ENCODE measurements around the gene GH1.

GH1 gene

GRCh38 chr17:63941751-63942150 is 23.1 kb upstream of the GH1 start:
- Histone ChIP-seq H3K9me3 (ENCODE audit: insufficient read depth, low read depth, low read length) (no peaks in the 10 kb centered on the region), H3K4me3 (ENCODE audit: low read length) (no peak overlapping the region), H3K27me3 (ENCODE audit: insufficient read depth, low read length) (no peaks in the 10 kb centered on the region), H3K27ac (ENCODE audit: low read length) (no peak overlapping the region), H3K9ac (ENCODE audit: low read depth, low read length) (no peak overlapping the region), H3K36me3 (ENCODE audit: insufficient read depth, low read depth, low read length) (no peaks in the 10 kb centered on the region), H3K4me1 (ENCODE audit: insufficient read depth, low read length) (no peaks in the 10 kb centered on the region)

- Histone ChIP-seq H3K27ac (ENCODE audit: low read length) (no peak overlapping the region), H3K9me3 (ENCODE audit: insufficient read depth, low read depth, low read length) (no peaks in the 10 kb centered on the region), H3K36me3 (ENCODE audit: insufficient read depth, low read depth, low read length) (no peaks in the 10 kb centered on the region), H3K4me1 (ENCODE audit: insufficient read depth, low read length) (no peaks in the 10 kb centered on the region), H3K9ac (ENCODE audit: low read depth, low read length) (no peak overlapping the region), H3K27me3 (ENCODE audit: insufficient read depth, low read length) (no peaks in the 10 kb centered on the region), H3K4me3 (ENCODE audit: low read length) (no peak overlapping the region)
Measured at GRCh38 chr17:63941162-63941561, 22.5 kb upstream of the GH1 start.

- Histone ChIP-seq H3K27ac (ENCODE audit: low read length) (no peak overlapping the region), H3K27me3 (ENCODE audit: insufficient read depth, low read length) (no peaks in the 10 kb centered on the region), H3K4me1 (ENCODE audit: insufficient read depth, low read length) (no peaks in the 10 kb centered on the region), H3K9me3 (ENCODE audit: insufficient read depth, low read depth, low read length) (no peaks in the 10 kb centered on the region), H3K9ac (ENCODE audit: low read depth, low read length) (no peak overlapping the region), H3K36me3 (ENCODE audit: insufficient read depth, low read depth, low read length) (no peaks in the 10 kb centered on the region), H3K4me3 (ENCODE audit: low read length) (no peak overlapping the region)
Measured at GRCh38 chr17:63940584-63940983, 21.9 kb upstream of the GH1 start.

GRCh38 chr17:63939884-63940283 is 21.2 kb upstream of the GH1 start:
- Histone ChIP-seq H3K9me3 (ENCODE audit: insufficient read depth, low read depth, low read length) (no peaks in the 10 kb centered on the region), H3K9ac (ENCODE audit: low read depth, low read length) (no peak overlapping the region), H3K4me1 (ENCODE audit: insufficient read depth, low read length) (no peaks in the 10 kb centered on the region)

GRCh38 chr17:63939401-63939800 is 20.8 kb upstream of the GH1 start:
- Histone ChIP-seq H3K27ac (ENCODE audit: low read length) (no peak overlapping the region), H3K36me3 (ENCODE audit: insufficient read depth, low read depth, low read length) (no peaks in the 10 kb centered on the region), H3K9ac (ENCODE audit: low read depth, low read length) (no peak overlapping the region), H3K27me3 (ENCODE audit: insufficient read depth, low read length) (no peaks in the 10 kb centered on the region), H3K4me1 (ENCODE audit: insufficient read depth, low read length) (no peaks in the 10 kb centered on the region), H3K4me3 (ENCODE audit: low read length) (no peak overlapping the region), H3K9me3 (ENCODE audit: insufficient read depth, low read depth, low read length) (no peaks in the 10 kb centered on the region)

More at GRCh38 chr17:63939884-63940283, 21.2 kb upstream of the GH1 start:
- no peaks in the 10 kb centered on the region for H3K36me3 ChIP-seq (ENCODE audit: insufficient read depth, low read depth, low read length)
- no peak overlapping the region for H3K4me3 ChIP-seq (ENCODE audit: low read length)
- H3K27me3 ChIP-seq (ENCODE audit: insufficient read depth, low read length) = no peaks in the 10 kb centered on the region
- no peak overlapping the region for H3K27ac ChIP-seq (ENCODE audit: low read length)

GRCh38 chr17:63937920-63938319 is 19.3 kb upstream of the GH1 start:
- H3K27me3 ChIP-seq (ENCODE audit: insufficient read depth, low read length) = no peaks in the 10 kb centered on the region
- H3K4me3 ChIP-seq (ENCODE audit: low read length) = no peak overlapping the region
- no peaks in the 10 kb centered on the region for H3K36me3 ChIP-seq (ENCODE audit: insufficient read depth, low read depth, low read length)
- no peaks in the 10 kb centered on the region for H3K4me1 ChIP-seq (ENCODE audit: insufficient read depth, low read length)
- no peaks in the 10 kb centered on the region for H3K9me3 ChIP-seq (ENCODE audit: insufficient read depth, low read depth, low read length)
- H3K27ac ChIP-seq (ENCODE audit: low read length) = no peak overlapping the region
- H3K9ac ChIP-seq (ENCODE audit: low read depth, low read length) = no peak overlapping the region

- Histone ChIP-seq H3K36me3 (ENCODE audit: insufficient read depth, low read depth, low read length) (no peaks in the 10 kb centered on the region), H3K27me3 (ENCODE audit: insufficient read depth, low read length) (no peaks in the 10 kb centered on the region), H3K27ac (ENCODE audit: low read length) (no peak overlapping the region), H3K9me3 (ENCODE audit: insufficient read depth, low read depth, low read length) (no peaks in the 10 kb centered on the region), H3K4me3 (ENCODE audit: low read length) (no peak overlapping the region), H3K4me1 (ENCODE audit: insufficient read depth, low read length) (no peaks in the 10 kb centered on the region), H3K9ac (ENCODE audit: low read depth, low read length) (no peak overlapping the region)
Measured at GRCh38 chr17:63937319-63937718, 18.7 kb upstream of the GH1 start.

- H3K9ac ChIP-seq (ENCODE audit: low read depth, low read length) = no peak overlapping the region
Measured at GRCh38 chr17:63934183-63935112, 15.8 kb upstream of the GH1 start.

GRCh38 chr17:63933598-63933997 is 15.0 kb upstream of the GH1 start:
- H3K36me3 ChIP-seq (ENCODE audit: insufficient read depth, low read depth, low read length) = no peaks in the 10 kb centered on the region
- no peak overlapping the region for H3K4me3 ChIP-seq (ENCODE audit: low read length)
- no peak overlapping the region for H3K27ac ChIP-seq (ENCODE audit: low read length)
- H3K4me1 ChIP-seq (ENCODE audit: insufficient read depth, low read length) = no peaks in the 10 kb centered on the region; the same call in 1 of the 2 replicates
- H3K9me3 ChIP-seq (ENCODE audit: insufficient read depth, low read depth, low read length) = no peaks in the 10 kb centered on the region
- no peak overlapping the region for H3K9ac ChIP-seq (ENCODE audit: low read depth, low read length)
- H3K27me3 ChIP-seq (ENCODE audit: insufficient read depth, low read length) = no peaks in the 10 kb centered on the region

More at GRCh38 chr17:63934183-63935112, 15.8 kb upstream of the GH1 start:
- Histone ChIP-seq H3K27ac (ENCODE audit: low read length) (no peak overlapping the region), H3K36me3 (ENCODE audit: insufficient read depth, low read depth, low read length) (no peaks in the 10 kb centered on the region), H3K27me3 (ENCODE audit: insufficient read depth, low read length) (no peaks in the 10 kb centered on the region), H3K9me3 (ENCODE audit: insufficient read depth, low read depth, low read length) (no peaks in the 10 kb centered on the region), H3K4me1 (ENCODE audit: insufficient read depth, low read length) (no peaks in the 10 kb centered on the region; the same call in 1 of the 2 replicates), H3K4me3 (ENCODE audit: low read length) (no peak overlapping the region)

- H3K27me3 ChIP-seq (ENCODE audit: insufficient read depth, low read length) = no peaks in the 10 kb centered on the region
- no peak overlapping the region for H3K27ac ChIP-seq (ENCODE audit: low read length)
- H3K9me3 ChIP-seq (ENCODE audit: insufficient read depth, low read depth, low read length) = no peaks in the 10 kb centered on the region
- H3K36me3 ChIP-seq (ENCODE audit: insufficient read depth, low read depth, low read length) = no peaks in the 10 kb centered on the region
- no peak overlapping the region for H3K4me3 ChIP-seq (ENCODE audit: low read length)
- no peak overlapping the region for H3K9ac ChIP-seq (ENCODE audit: low read depth, low read length)
- no peaks in the 10 kb centered on the region; the same call in 1 of the 2 replicates for H3K4me1 ChIP-seq (ENCODE audit: insufficient read depth, low read length)
Measured at GRCh38 chr17:63932721-63933120, 14.1 kb upstream of the GH1 start.

GRCh38 chr17:63931981-63932561 is 13.4 kb upstream of the GH1 start, which contains the start of gene CD79B:
Gene CD79B, minus strand, starts transcription at chr17:63932331. Its CDS starts 70 bp downstream, at chr17:63932261.
- H3K27me3 ChIP-seq (ENCODE audit: insufficient read depth, low read length) = no peaks in the 10 kb centered on the region
- H3K36me3 ChIP-seq (ENCODE audit: insufficient read depth, low read depth, low read length) = no peaks in the 10 kb centered on the region
- no peak within 1 kb of the TSS for H3K9ac ChIP-seq (ENCODE audit: low read depth, low read length)
- no peak within 1 kb of the TSS for H3K27ac ChIP-seq (ENCODE audit: low read length)
- no peak within 1 kb of the TSS for H3K4me3 ChIP-seq (ENCODE audit: low read length)
- no peaks in the 10 kb centered on the region for H3K9me3 ChIP-seq (ENCODE audit: insufficient read depth, low read depth, low read length)
- H3K4me1 ChIP-seq (ENCODE audit: insufficient read depth, low read length) = no peaks in the 10 kb centered on the region; the same call in 1 of the 2 replicates

Data from iPS-20b (cell line).